Adipocyte (in vitro differentiated cells): ENCODE results near the gene LRMDA.
A peak's percentile ranks its signal among the peaks of the same experiment; 100 is the strongest.

Experiments
- DNase-seq: peaks from one replicate; pipeline ENCODE4 v3.0.0-alpha.2; 2015; ENCODE audit warnings: low read depth
- H3K27me3 ChIP-seq: replicated peaks from 2 replicates; pipeline ENCODE4 v1.7.0; 2013; ENCODE audit warnings: mild to moderate bottlenecking, low read length, moderate library complexity; ENCODE audit not compliant: control insufficient read depth, insufficient read depth
- H3K36me3 ChIP-seq: 2 replicates; pipeline ENCODE4 v1.7.0; 2013; ENCODE audit warnings: low read length, mild to moderate bottlenecking, moderate library complexity; ENCODE audit not compliant: control insufficient read depth, insufficient read depth, severe bottlenecking
- H3K4me1 ChIP-seq: 2 replicates; pipeline ENCODE4 v1.7.0; 2013; ENCODE audit warnings: mild to moderate bottlenecking, low read length, moderate library complexity; ENCODE audit not compliant: control insufficient read depth, insufficient read depth
- H3K4me3 ChIP-seq: 2 replicates; pipeline ENCODE4 v1.7.0; 2013; ENCODE audit warnings: mild to moderate bottlenecking, low read length, moderate library complexity
- H3K9ac ChIP-seq: 2 replicates; pipeline ENCODE4 v1.7.0; 2013; ENCODE audit warnings: mild to moderate bottlenecking, low read length, moderate library complexity
- H3K9me3 ChIP-seq: 2 replicates; pipeline ENCODE4 v1.7.0; 2013; ENCODE audit warnings: mild to moderate bottlenecking, low read length, moderate library complexity; ENCODE audit not compliant: control insufficient read depth

Gene LRMDA

DNA sequence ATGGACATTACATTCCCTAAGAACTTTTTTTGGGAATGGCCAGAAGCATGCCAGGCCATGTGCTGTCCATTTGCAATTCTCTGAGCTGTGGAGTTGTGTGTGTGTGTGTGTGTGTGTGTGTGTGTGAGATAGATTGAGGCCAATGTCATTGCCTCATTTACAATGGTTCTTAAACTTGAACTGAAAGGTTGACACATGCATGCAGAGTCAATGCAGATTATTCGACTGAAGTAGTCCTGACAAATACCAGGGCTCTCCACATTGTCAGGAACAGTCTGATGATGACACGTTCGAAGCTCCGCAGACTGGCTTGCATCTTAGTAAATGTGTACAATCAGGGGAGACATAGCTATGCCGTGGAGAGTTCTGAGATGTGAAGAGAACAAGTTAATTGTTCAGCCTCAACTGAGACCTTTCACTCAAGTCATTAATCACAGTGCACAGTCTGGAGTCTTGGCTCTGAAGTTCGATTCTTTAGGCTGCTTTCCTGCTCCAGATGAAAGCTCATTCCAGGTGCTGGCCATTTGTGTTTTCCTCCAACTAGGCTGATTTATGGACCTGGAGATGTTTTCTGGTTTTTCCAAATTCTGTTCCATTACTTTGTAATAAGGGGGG, 921.9 kb downstream of the LRMDA start:
- Histone ChIP-seq H3K4me3 (no peak overlapping the region), H3K9ac (no peak overlapping the region), H3K4me1 (no peaks in the 10 kb centered on the region), H3K36me3 (no peaks in the 10 kb centered on the region), H3K9me3 (no peaks in the 10 kb centered on the region), H3K27me3 (no peaks in the 10 kb centered on the region)
- DNase-seq: no peak

DNA sequence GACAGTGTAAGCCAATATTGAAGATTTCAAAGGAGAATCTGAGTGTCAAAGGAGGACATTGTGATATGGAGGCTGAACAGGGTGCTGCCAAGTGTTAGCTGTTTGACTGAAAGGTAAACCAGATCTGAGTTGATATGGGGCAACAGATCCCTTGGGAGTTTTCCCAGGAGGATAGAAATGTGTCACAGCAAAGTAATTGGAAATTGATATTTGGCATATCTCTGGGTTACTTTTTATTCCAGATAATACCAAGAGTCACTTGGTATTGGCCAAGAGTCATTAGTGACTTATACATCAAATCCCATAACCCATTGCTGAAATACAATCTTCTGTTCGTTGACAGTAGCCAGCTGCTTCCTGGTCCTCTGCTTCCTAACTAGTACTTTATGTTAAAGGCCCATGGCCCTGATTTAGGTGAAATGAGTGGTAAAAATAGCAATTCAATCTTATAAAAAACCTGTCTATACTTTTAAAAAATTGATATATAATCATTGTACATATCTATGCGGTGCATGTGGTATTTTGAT, 922.9 kb downstream of the LRMDA start:
- no peak overlapping the region for H3K9ac ChIP-seq
- no peak for DNase-seq
- no peaks in the 10 kb centered on the region for H3K4me1 ChIP-seq
- H3K4me3 ChIP-seq: no peak overlapping the region
- H3K36me3 ChIP-seq: no peaks in the 10 kb centered on the region
- H3K9me3 ChIP-seq: no peaks in the 10 kb centered on the region
- H3K27me3 ChIP-seq: no peaks in the 10 kb centered on the region

DNA sequence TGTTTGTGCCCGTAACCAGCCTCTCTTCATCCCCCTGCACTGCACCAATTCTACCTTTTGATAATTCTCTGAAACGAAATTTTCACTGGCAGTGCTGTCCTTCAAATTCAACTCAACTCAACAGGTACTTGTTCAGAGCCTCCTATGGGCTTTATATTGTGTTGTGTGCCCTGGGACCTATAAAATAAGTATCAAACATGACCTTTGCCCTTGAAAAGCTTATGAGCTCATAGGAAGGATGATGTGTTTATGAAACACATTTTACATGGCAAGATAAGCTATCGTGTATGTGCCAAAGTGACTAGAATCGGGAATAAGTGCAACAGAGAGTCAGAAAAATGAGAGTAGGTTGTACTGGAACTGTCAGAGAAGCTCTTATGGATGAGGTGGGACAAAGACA, 923.5 kb downstream of the LRMDA start:
- DNase-seq: no peak
- no peak overlapping the region for H3K9ac ChIP-seq
- no peaks in the 10 kb centered on the region for H3K36me3 ChIP-seq
- no peaks in the 10 kb centered on the region for H3K27me3 ChIP-seq
- H3K4me1 ChIP-seq: no peaks in the 10 kb centered on the region
- H3K9me3 ChIP-seq: no peaks in the 10 kb centered on the region
- no peak overlapping the region for H3K4me3 ChIP-seq

DNA sequence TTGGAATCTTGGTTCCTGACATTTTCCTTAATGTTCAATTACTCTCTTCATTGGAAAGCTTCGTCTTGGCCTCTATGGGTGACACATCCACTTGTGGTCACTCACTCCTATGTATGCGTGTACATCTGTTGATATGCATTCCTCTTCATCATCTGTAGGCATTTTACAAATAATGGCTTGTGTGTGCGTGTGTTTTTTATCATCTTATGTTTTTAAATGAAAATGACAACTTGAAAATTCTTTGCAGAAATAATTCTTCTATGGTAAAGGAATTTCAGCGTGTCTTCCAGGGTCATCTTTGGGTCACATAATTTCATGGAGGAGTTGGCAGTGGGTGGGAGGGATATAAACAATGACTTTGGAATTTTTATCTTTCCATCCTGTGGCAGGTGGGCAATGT, 925.1 kb downstream of the LRMDA start:
- Histone ChIP-seq H3K27me3 (no peaks in the 10 kb centered on the region), H3K9me3 (no peaks in the 10 kb centered on the region), H3K36me3 (no peaks in the 10 kb centered on the region), H3K4me1 (no peaks in the 10 kb centered on the region), H3K4me3 (no peak overlapping the region), H3K9ac (no peak overlapping the region)
- peak; percentile 81 for DNase-seq

DNA sequence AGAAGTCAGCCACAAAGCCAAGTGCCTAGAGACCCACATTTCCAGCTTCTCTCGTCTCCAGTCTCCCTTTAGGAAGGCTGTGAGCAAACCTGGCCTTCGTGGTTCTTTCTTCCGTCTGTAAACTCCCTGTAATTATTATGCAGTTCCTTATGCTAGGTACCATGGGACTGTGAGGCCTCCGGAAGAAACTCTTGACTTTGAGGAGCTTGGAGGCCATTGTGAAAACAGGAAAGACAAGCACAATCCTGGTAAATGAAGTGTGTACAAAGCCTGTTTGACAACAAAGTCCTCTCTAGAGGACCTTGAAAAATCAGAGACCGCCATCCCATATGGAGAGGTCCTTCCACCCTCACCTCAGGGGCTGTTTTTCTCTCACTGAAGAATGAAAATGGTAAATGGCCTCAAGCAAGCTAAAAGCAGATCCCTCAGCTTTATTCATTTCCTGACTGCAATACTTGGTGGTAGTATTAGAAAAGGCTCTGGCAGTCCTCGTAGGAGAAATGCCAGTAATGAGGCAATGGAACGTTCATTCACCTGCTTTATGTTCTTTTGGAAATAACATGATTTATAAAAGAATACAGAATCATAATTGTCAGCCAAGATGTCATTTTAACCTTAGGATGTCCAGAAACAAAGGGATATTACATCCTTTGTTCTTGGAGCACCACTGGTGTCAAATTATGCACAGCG, 926.4 kb downstream of the LRMDA start:
- Histone ChIP-seq H3K4me1 (no peaks in the 10 kb centered on the region), H3K27me3 (no peaks in the 10 kb centered on the region), H3K9me3 (no peaks in the 10 kb centered on the region), H3K4me3 (no peak overlapping the region), H3K9ac (no peak overlapping the region), H3K36me3 (no peaks in the 10 kb centered on the region)
- no peak for DNase-seq

DNA sequence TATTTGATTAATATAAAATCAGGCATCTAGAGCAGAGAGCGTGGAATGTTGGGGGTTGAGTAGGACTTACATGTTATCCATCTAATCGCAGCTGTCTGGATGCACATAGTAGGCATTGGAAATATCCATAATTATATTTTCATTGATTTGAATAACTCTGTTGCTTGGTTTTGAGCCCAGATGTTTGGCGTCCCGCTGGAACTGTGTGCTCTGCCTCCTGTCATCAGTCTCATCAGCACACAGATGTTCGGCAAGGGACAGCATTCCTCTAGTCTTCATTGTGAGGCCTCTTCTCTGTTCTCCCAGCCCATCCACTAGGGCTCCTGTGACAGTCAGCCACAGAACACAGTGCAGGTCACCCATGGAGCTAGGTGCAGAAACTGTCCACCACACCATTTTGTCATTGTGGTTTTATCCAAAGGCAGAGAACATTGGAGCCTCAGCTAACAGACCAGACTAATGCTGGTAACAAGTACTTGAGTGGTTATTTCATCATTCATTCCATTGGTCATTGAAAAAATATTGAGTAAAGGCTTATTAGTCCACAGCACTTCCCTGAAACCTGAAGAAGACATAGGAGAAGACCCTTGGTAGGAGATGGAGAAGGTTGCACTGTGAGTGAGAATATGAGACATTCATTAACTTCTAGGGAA, 927.4 kb downstream of the LRMDA start:
- Histone ChIP-seq H3K4me3 (no peak overlapping the region), H3K9ac (no peak overlapping the region), H3K27me3 (no peaks in the 10 kb centered on the region), H3K36me3 (no peaks in the 10 kb centered on the region), H3K4me1 (no peaks in the 10 kb centered on the region), H3K9me3 (no peaks in the 10 kb centered on the region)
- DNase-seq: no peak

DNA sequence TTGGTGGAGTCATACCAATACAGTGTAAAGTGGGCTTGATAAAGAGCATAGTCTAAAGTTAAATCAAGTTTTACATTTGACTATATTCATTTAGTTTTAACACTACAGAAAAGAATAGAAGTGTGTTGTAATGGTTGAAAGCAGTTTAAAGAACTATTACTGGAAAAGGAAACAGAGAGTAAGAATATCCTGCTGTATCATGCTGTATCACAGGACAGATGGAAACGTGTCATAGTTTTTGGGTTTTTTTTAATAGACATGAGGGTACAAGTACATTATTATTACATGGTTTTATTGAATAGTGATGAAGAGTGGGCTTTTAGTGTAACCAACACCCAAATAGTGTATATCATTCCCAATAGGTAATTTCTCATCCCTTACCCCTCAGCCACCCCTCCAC, 944.3 kb downstream of the LRMDA start:
- no peaks in the 10 kb centered on the region for H3K27me3 ChIP-seq
- H3K36me3 ChIP-seq: no peaks in the 10 kb centered on the region
- no peak for DNase-seq
- H3K4me3 ChIP-seq: no peak overlapping the region
- H3K9me3 ChIP-seq: no peaks in the 10 kb centered on the region
- no peak overlapping the region for H3K9ac ChIP-seq
- H3K4me1 ChIP-seq: no peaks in the 10 kb centered on the region

DNA sequence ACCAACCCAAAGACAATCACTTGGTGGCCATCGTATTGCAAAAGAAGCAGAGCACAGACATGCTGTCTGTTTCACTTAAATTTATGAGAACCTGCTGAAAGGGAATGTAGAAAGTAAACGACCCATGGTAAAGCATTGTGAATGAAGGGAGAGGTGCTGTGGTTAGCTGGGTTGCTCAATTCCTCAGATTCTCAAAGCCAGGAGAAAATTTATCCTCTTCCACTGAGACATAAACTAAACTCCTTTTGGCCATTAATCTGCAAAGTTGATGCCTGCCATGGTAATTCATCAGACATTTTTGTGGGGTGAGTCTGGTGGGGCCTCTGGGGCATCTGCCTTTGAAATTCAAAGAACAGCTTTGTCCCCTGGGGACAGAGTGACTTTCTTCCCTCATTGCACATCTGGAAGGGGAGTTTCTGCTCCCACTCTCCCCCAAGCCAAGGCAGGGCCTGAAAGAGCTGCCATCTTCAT, 951.0 kb downstream of the LRMDA start:
- Histone ChIP-seq H3K4me3 (no peak overlapping the region), H3K9me3 (no peaks in the 10 kb centered on the region), H3K36me3 (no peaks in the 10 kb centered on the region), H3K27me3 (no peaks in the 10 kb centered on the region), H3K9ac (peak overlapping the region; percentile 54), H3K4me1 (peaks cover 18% of the 10 kb centered on the region)
- peak; percentile 93 for DNase-seq

DNA sequence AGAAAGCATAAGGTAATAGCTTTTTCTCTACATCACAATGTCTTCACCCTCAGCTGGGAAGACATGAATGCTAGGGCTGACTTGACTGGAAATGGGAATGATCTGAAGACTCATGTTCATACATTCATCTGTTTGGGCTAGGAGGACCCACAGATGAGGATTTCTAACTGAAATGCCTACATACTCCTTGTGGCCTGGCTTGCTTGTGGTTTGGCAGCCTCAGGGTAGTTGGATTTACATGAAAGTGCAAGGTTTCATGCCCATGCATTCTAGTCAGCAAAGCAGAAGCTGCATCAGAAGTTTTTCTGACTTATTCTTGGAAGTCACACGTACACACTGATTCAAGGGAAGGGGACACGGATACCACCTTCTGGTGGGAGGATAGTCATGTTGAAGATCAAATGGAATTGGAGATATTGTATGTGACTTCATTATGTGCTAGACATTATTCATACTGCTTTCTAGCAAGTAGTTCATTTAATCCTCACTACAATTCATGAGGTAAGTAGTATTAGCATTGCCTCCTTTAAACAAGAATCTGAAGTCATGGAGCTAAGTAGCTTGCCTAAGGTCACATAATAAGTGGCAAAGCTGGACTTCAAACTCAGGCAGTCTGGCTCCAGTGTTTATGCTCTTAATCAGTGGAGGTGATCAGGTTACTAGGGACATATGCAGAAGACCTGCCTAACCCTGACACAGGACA, 957.0 kb downstream of the LRMDA start:
- H3K4me3 ChIP-seq: no peak overlapping the region
- peak; percentile 63 for DNase-seq
- H3K36me3 ChIP-seq: no peaks in the 10 kb centered on the region
- no peaks in the 10 kb centered on the region for H3K9me3 ChIP-seq
- H3K27me3 ChIP-seq: no peaks in the 10 kb centered on the region
- H3K9ac ChIP-seq: no peak overlapping the region
- no peaks in the 10 kb centered on the region for H3K4me1 ChIP-seq

DNA sequence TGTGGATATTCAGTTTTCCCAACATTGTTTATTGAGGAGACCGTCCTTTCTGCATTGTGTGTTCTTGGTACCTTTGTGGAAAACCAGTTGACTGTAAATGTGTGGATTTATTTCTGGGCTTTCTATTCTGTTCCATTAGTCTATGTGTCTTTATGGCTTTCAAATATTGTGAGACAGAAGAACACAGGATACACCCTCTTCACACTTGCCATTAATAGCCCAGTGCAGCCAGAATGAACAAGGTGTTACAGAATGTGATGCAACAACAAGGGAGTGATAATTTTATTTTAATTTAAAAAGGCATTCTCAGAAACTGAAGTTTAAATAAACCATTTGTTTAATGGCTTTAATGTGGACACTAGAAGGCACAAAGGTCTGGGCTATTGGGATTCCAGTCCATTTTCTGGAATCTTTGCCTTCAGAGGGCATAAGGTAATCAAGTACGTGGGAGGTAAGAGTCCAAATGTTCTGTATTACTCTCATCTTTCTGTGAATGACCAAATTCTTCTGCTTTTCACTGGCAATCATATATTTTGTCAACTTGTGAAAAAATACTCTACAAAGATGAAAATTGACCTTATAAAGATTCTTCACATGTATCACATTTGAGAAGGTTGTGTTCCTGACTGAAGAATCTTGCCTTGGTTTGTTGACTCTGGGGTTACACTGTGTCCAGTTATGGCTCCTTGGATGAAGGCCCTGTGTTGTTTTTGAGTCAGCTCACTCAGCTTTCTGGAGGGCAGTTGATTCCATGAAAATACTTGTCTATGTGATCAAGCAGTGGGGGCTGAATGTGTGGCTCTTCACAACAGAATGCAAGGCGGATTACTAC, 962.7 kb downstream of the LRMDA start:
- peaks cover 19% of the 10 kb centered on the region for H3K4me1 ChIP-seq
- H3K27me3 ChIP-seq: no peaks in the 10 kb centered on the region
- no peaks in the 10 kb centered on the region for H3K36me3 ChIP-seq
- peak; percentile 28 for DNase-seq
- H3K4me3 ChIP-seq: no peak overlapping the region
- no peaks in the 10 kb centered on the region for H3K9me3 ChIP-seq
- H3K9ac ChIP-seq: no peak overlapping the region
